GM19099 (cell line): ENCODE results near the gene CLINT1.

ENCODE experiments used
- POLR2A ChIP-seq: IDR thresholded peaks from 3 replicates; pipeline ENCODE4 v1.6.1; 2011; ENCODE audit warnings: low read depth; ENCODE audit not compliant: insufficient read length; ENCODE audit errors: extremely low read depth

The CLINT1 gene

GRCh38 chr5:157799578-157799977 is 59.4 kb downstream of the CLINT1 start:
- no peak for TF ChIP-seq POLR2A

GRCh38 chr5:157793301-157793700 is 65.6 kb downstream of the CLINT1 start:
- TF ChIP-seq POLR2A, result no peak

- TF ChIP-seq POLR2A, result no peak
Measured at GRCh38 chr5:157785801-157786200, 73.1 kb downstream of the CLINT1 start.

- TF ChIP-seq POLR2A, result no peak
Measured at GRCh38 chr5:157779221-157779620, 79.7 kb downstream of the CLINT1 start.

- TF ChIP-seq POLR2A, result no peak
Measured at GRCh38 chr5:157778121-157778805, 80.7 kb downstream of the CLINT1 start.

GRCh38 chr5:157772127-157772526 is 86.8 kb downstream of the CLINT1 start:
- TF ChIP-seq POLR2A, result no peak

GRCh38 chr5:157770665-157771064 is 88.3 kb downstream of the CLINT1 start:
- TF ChIP-seq POLR2A, result no peak

- TF ChIP-seq POLR2A, result no peak
Measured at GRCh38 chr5:157767689-157768088, 91.3 kb downstream of the CLINT1 start.

GRCh38 chr5:157766902-157767301 is 92.0 kb downstream of the CLINT1 start:
- TF ChIP-seq POLR2A, result no peak

- TF ChIP-seq POLR2A, result no peak
Measured at GRCh38 chr5:157766442-157766841, 92.5 kb downstream of the CLINT1 start.

- TF ChIP-seq POLR2A, result no peak
Measured at GRCh38 chr5:157764531-157764930, 94.4 kb downstream of the CLINT1 start.

GRCh38 chr5:157761690-157762621 is 97.0 kb downstream of the CLINT1 start:
- TF ChIP-seq POLR2A, result no peak

- TF ChIP-seq POLR2A, result no peak
Measured at GRCh38 chr5:157758706-157759105, 100.2 kb downstream of the CLINT1 start.

- TF ChIP-seq POLR2A, result no peak
Measured at GRCh38 chr5:157756122-157756521, 102.8 kb downstream of the CLINT1 start.

- no peak for TF ChIP-seq POLR2A
Measured at GRCh38 chr5:157750320-157750719, 108.6 kb downstream of the CLINT1 start.

- TF ChIP-seq POLR2A, result no peak
Measured at GRCh38 chr5:157749462-157749799, 109.5 kb downstream of the CLINT1 start.
